CD4-positive, alpha-beta T cell treated with Interferon gamma for 1 hour (primary cell): ENCODE measurements around the gene PHF11.
A peak's percentile ranks its signal among the peaks of the same experiment; 100 is the strongest.

Experiments used
- DNase-seq: peaks from one replicate; pipeline ENCODE4 v3.0.0-alpha.2; 2020

PHF11 gene

DNA sequence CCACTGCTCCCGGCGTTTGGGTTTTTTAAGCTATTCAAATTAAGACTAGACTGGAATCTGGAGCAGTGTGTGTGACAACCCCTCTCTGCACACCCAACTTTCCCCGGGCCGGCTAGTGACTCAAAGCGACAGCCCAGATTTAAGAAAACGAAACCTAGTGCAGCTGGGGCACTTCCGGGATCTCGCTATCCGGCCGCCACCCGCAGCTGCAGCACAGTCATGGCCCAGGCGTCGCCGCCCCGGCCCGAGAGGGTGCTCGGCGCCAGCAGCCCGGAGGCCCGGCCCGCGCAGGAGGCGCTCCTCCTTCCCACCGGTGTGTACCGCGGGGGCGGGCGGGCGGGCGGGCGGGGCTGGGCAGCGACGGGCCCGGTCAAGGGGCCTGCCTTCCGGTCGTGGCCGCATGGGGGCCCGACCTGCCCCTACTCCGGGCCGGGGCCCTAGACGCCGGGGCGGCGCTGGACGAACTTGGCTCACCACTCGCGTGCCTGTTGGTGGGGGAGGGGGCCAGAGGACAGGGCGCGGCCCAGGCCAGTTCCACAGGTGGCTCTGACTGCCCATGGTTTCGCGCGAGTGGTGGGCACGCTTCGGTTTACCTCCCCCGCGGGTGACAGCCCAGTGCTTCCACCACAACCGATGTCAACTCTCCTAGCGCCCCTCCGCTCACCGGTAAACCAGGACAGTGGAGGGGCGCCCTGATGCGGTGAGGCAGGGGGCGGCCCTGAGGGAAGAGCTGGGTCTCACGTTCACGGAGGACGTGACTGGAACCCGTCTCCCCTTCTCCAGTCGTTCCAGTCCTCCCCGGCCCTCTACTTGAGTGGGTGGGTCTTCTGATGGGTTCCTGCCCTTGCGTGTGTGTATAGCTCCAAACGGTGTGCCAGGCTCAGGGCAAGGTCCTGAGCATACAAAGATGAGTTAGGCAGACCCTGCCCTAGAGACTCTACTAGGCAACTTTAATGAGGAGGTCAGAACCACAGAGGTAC is at the start of gene PHF11:
Gene PHF11, plus strand, starts transcription at position 171 of the 980 bp plus-strand sequence. Its CDS starts 49 bp downstream, at position 220.
- DNase-seq: peak; percentile 88

GRCh38 chr13:49446473-49446872 is 49.3 kb upstream of the PHF11 start:
- no peak for DNase-seq

GRCh38 chr13:49448753-49449152 is 47.0 kb upstream of the PHF11 start:
- DNase-seq: no peak

DNA sequence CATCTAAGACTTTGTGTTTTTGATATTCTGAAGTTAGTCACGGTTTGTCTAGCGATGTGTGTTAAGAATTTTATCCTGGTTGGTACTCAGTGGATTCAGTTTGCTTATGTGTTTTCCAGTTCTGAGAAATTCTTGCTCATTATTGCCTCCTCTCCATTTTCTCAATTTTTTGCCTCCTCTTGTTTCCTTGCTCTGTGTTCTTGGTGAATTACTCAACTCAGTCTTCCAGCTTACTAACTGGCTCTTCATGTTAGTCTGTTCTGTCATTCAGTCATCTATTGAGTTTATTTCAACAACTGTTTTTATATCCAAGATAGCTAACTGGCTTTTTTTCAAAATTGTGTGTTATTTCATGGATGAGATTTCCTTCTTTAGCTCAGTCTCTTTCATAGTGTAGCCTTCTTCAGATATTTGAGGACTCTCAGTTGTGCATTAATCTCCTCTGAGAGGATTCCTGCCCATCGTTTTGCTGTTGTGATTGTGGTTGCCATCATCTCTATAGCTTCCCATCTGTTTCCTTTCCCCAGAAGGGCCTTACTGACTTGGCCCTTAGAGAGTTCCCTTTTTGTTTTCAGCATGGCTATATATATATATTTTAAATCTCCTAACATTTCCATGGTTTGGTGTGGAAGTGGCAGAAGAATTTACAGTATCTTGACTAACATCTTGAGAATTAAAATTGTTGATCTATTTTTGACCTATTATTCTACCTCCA is 45.5 kb upstream of the PHF11 start:
- no peak for DNase-seq

- DNase-seq: no peak
Measured at GRCh38 chr13:49452725-49453457, 42.9 kb upstream of the PHF11 start.

- no peak for DNase-seq
Measured at GRCh38 chr13:49453465-49453864, 42.3 kb upstream of the PHF11 start.

GRCh38 chr13:49454388-49455006 is 41.3 kb upstream of the PHF11 start:
- no peak for DNase-seq

DNA sequence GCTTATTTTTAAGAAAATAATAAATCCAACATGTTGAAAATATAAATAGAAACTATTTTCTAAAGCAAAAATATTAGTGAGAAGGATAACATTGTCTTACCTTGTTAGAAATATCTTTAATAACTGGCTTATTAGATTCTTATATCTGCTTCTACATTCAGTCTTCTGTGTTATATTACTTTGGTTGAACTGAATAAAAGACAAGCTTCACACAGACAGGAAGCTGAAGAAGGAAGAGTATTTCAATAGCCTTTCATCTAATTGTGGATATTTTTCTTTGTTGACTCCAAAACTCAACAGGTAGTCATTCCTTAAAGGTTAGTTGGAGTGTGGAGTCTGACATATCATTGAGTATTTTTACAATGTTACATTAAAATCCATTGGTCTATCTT is 40.8 kb upstream of the PHF11 start:
- no peak for DNase-seq

DNA sequence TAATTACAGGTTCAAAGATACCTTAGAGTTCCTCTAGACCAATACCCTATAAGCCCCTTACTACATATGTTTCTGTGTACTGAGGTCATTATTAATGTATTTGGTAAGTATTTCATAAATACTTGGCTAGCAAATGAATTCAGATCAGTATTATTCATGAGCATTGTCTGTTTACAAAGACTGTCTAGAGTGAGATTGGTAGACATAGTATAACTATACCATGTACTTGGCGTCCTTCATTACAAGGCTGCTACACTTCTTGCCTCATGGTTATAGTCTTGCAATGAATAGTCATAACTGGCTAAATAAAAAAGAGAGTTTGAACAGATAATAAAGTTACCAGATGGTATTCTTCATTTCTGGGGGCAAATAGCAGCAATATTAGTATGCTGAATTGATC is 39.6 kb upstream of the PHF11 start:
- no peak for DNase-seq

DNA sequence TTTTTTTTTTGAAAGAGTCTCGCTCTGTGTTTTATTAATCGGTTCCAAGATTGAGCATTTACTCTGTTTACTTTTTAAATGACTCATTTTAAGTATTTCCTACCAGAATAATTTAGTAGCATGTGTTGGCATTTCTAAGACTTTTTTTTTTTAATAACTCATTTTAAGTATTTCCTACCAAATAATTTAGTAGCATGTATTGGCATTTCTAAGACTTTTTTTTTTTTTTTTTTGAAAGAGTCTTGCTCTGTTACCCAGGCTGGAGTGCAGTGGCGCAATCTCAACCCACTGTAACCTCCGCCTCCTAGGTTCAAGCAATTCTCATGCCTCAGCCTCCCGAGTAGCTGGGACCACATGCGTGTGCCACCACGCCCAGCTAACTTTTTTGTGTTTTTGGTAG is 38.5 kb upstream of the PHF11 start:
- no peak for DNase-seq

DNA sequence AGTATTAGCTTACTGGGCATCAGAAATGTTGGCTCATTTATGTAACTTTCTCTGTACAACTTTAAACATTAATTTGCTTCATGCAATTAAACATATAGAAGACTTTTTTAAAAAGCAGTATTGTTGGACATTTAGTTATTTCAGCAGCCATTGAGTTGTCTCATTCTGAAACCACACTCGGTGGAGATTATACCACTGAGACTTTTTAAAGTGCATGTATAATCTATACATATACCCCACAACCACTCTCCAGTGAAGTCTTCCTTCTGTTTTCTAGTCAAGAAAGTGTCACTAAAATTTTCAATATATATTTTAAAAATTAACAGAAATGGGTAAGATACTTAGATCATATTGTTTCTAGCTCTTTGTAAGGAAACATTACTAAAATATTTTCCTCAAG is 36.2 kb upstream of the PHF11 start:
- DNase-seq: no peak

GRCh38 chr13:49464085-49464484 is 31.7 kb upstream of the PHF11 start:
- DNase-seq: no peak

DNA sequence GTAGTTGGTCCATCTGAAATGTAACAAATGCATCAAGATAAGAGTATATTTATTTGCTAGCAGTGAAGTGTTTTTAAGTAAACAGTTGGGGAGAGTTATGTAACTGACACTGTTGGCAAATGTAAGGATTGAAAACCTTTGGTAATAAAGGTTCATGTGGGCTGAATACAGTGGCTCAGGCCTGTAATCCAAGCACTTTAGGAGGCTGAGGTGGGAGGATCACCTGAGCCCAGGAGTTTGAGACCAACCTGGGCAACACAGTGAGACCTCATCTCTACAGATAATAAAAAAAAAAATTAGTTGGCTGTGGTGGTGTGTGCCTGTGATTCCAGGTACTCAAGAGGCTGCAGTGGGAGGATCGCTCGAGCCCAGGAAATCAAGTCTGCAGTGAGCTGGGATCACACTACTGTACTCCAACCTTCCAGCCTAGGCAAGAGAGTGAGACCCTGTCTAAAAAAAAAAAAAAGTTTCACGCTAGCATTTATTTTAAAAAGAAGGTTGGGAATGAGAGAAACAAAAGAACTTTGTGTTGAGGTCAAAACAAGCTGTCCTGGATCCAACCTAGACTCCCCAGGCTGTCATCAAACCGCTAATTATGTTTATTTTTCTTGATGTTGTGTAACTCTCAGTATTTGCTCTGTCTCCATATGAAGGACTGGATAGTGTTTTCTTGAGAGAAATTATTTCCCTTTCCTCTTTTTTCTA is 31.0 kb upstream of the PHF11 start:
- DNase-seq: no peak

DNA sequence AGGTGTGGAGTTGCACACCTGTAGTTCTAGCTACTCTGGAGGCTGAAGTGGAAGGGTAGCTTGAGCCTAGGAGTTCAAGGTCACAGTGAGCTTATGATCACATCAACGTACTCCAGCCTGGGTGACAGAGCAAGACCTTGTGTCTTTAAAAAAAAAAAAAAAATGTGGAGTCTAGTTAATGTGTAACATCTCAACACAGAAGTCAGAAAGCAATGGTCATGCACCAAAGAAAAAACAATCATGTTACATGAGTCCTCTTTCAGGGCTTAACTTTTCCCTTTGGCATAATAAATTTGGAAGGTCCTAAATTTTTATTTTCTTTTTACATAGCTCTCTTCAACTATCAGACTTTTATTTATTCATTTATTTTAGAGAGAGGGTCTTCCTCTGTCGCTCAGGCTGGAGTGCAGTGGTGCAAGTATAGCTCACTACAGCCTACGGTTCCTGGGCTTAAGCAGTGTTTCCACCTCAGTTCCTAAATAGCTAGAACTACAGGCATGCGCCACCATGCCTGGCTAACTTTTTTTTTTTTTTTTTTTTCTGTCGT is 29.4 kb upstream of the PHF11 start:
- no peak for DNase-seq

DNA sequence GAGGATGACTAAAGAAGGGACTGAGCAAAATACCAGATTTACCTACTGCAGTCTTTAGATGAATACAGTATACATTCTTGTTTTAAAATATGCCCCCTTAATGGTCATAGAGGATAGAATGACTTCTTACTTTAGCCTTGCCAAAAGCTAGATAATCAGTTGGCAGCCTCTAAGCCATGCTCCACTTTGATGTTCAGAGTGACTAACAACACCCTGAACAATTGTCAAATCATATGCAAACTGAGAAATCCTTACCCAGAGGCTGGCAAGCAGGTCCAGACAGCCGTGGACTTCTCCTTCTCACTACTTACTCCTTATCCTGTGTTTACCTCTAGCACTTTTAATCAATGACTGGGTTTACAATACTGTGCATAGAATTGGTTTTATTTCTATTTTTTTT is 23.6 kb upstream of the PHF11 start:
- no peak for DNase-seq

GRCh38 chr13:49476529-49476928 is 19.2 kb upstream of the PHF11 start:
- no peak for DNase-seq

DNA sequence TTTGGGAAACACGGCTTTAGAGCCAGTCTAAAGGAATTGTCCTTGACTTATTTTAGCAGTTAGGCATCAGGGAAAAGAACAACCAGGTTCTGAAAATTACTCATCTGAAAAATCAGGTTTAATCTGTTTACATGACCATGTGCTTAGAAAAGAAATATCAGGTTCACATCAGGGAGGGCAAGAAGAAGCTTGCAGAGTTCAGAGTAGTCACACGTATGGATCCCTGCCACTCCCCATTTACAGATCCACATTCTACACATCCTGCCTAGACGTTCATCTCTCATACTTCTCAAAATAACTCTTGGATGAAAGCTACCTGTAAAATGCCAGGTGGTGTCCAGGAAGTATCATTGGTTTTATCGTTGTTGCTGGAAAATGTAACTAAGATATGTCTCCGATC is 14.0 kb upstream of the PHF11 start:
- DNase-seq: no peak

DNA sequence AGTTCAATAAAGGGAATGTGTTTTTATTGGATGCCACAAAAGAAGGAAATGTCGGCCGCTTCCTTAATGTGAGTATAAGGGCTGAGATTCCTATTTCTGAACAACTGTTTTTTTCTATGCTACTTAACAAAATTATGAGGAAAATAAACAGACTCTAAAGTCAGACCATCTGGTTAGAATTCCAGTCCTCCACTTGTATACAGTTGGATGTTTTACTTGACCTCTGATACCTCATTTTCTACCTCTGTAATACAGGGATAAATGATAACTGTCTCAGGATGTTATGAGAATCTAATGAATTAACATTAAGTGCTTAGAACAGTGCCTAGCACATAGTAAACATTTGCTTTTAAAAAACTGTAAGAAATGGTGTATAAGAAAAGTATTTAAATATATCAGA is 7.2 kb upstream of the PHF11 start:
- no peak for DNase-seq

DNA sequence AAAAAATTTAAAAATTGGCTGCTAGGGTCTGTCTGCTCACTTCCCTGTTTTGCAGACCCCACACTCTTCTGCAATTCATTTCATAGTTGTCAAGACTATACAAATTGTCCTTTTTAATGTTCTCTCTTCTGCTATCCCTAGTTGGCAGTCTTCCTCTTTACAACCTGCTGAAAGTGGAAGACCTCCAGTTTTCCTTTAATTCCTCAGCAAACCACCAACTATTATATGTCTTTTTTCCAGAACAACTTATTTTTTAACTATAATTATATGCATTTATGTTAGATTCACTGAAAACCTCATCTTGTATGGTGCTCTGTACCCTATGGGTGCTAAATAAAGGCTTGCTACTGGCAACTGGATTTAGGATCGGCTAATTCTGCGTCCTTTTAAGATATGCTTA is 1.1 kb upstream of the PHF11 start:
- DNase-seq: no peak

- DNase-seq: peak; percentile 57
Measured at GRCh38 chr13:49496837-49497236, 1.1 kb downstream of the PHF11 start.

DNA sequence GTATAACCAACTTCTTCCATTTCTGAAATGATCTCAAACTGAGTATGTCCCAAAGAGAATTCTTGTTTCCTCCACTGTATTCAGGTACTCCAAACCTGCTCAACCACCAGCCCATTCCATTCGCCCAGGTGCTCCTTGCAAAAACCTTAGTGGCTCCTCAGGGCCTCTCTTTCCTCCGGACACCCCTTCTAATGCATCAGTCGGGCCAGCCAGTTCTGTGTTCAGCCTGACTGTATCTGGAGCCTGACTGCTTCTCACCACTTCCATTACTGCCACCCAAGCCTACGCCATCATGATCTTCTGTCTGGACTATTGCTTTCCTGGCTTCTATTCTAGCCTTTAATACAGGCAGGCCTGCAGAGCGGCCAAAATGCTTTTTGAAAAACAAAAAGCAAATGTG is 1.5 kb downstream of the PHF11 start:
- DNase-seq: no peak

- DNase-seq: no peak
Measured at GRCh38 chr13:49498206-49498605, 2.5 kb downstream of the PHF11 start.
